Mesenchymal stem cell (in vitro differentiated cells and primary cell): ENCODE results near the gene NTRK3.

Source experiments
- DNase-seq: peaks from one replicate; pipeline ENCODE4 v3.0.0-alpha.2; 2013
- H2AFZ ChIP-seq: one replicate; pipeline ENCODE4 v1.6.1; 2013; ENCODE audit warnings: low read depth, mild to moderate bottlenecking, control low read depth, inconsistent platforms, low read length, moderate library complexity
- H2AK5ac ChIP-seq: 2 replicates; pipeline ENCODE4 v1.6.1; 2013; ENCODE audit warnings: low read length, moderate library complexity, mild to moderate bottlenecking, inconsistent platforms; ENCODE audit not compliant: severe bottlenecking
- H2BK120ac ChIP-seq: one replicate; pipeline ENCODE4 v1.6.1; 2013; ENCODE audit warnings: low read depth, mild to moderate bottlenecking, inconsistent platforms, low read length, moderate library complexity
- H2BK12ac ChIP-seq, 2 experiments: one replicate each; pipeline ENCODE4 v1.6.1; 2013; ENCODE audit warnings: inconsistent platforms in 2 of 2, low read length in 2 of 2, mild to moderate bottlenecking in 2 of 2, moderate library complexity in 2 of 2, control low read depth in 1 of 2
- H2BK15ac ChIP-seq: one replicate; pipeline ENCODE4 v1.6.1; 2013; ENCODE audit warnings: mild to moderate bottlenecking, low read depth, inconsistent platforms; ENCODE audit not compliant: poor library complexity, severe bottlenecking
- H2BK5ac ChIP-seq: 2 replicates; pipeline ENCODE4 v1.6.1; 2013; ENCODE audit warnings: low read depth, mild to moderate bottlenecking, low read length, control low read depth, inconsistent platforms; ENCODE audit not compliant: poor library complexity, severe bottlenecking
- H3K14ac ChIP-seq, 2 experiments: one replicate each; pipeline ENCODE4 v1.6.1; 2013; ENCODE audit warnings: inconsistent platforms in 2 of 2, low read length in 2 of 2, control low read depth in 1 of 2, mild to moderate bottlenecking in 1 of 2, moderate library complexity in 1 of 2
- H3K18ac ChIP-seq, 2 experiments: one replicate each; pipeline ENCODE4 v1.6.1; 2013; ENCODE audit warnings: inconsistent platforms in 2 of 2, low read length in 2 of 2, control low read depth in 1 of 2, low read depth in 1 of 2, mild to moderate bottlenecking in 1 of 2
- H3K23ac ChIP-seq, 2 experiments: one replicate each; pipeline ENCODE4 v1.6.1; 2013; ENCODE audit warnings: inconsistent platforms in 2 of 2, low read length in 2 of 2, mild to moderate bottlenecking in 2 of 2, moderate library complexity in 2 of 2, control low read depth in 1 of 2
- H3K27ac ChIP-seq: 2 replicates; pipeline ENCODE4 v1.5.1; 2013; ENCODE audit warnings: mild to moderate bottlenecking, moderate library complexity, low read length, control low read depth, inconsistent platforms; ENCODE audit not compliant: poor library complexity, severe bottlenecking
- H3K27me3 ChIP-seq, 2 experiments: 2 replicates each; pipeline versions ENCODE4 v1.6.1 to v1.7.0; 2013; ENCODE audit warnings: low read length in 2 of 2, mild to moderate bottlenecking in 2 of 2, moderate library complexity in 2 of 2, control low read depth in 1 of 2, inconsistent platforms in 1 of 2; ENCODE audit not compliant: control insufficient read depth in 1 of 2, insufficient read depth in 1 of 2
- H3K36me3 ChIP-seq, 2 experiments: 2 replicates each; pipeline versions ENCODE4 v1.6.1 to v1.7.0; 2013; ENCODE audit warnings: low read length in 2 of 2, control low read depth in 1 of 2, inconsistent platforms in 1 of 2, low read depth in 1 of 2, mild to moderate bottlenecking in 1 of 2; ENCODE audit not compliant: insufficient read depth in 2 of 2, control insufficient read depth in 1 of 2
- H3K4ac ChIP-seq, 2 experiments: one replicate each; pipeline ENCODE4 v1.6.1; 2013; ENCODE audit warnings: inconsistent platforms in 2 of 2, low read length in 2 of 2, mild to moderate bottlenecking in 2 of 2, moderate library complexity in 2 of 2, control low read depth in 1 of 2, low read depth in 1 of 2
- H3K4me1 ChIP-seq: 2 replicates; pipeline ENCODE4 v1.6.1; 2013; ENCODE audit warnings: low read depth, low read length, control low read depth; ENCODE audit not compliant: control insufficient read depth, insufficient read depth
- H3K4me2 ChIP-seq: 2 replicates; pipeline ENCODE4 v1.6.1; 2013; ENCODE audit warnings: low read length, mild to moderate bottlenecking, inconsistent platforms; ENCODE audit not compliant: poor library complexity, severe bottlenecking
- H3K4me3 ChIP-seq, 2 experiments: 2 replicates each; pipeline versions ENCODE4 v1.5.1 to v1.7.0; 2013; ENCODE audit warnings: low read length in 2 of 2, mild to moderate bottlenecking in 2 of 2, control low read depth in 1 of 2, low read depth in 1 of 2; ENCODE audit not compliant: insufficient read depth in 1 of 2
- H3K79me1 ChIP-seq: replicated peaks from 2 replicates; pipeline ENCODE4 v1.6.1; 2013; ENCODE audit warnings: mild to moderate bottlenecking, control low read depth, low read length, inconsistent platforms; ENCODE audit not compliant: poor library complexity, severe bottlenecking
- H3K9ac ChIP-seq: 2 replicates; pipeline ENCODE4 v1.7.0; 2013; ENCODE audit warnings: mild to moderate bottlenecking, low read length, moderate library complexity
- H3K9me3 ChIP-seq: 2 replicates; pipeline ENCODE4 v1.7.0; 2013; ENCODE audit warnings: mild to moderate bottlenecking, low read length; ENCODE audit not compliant: control insufficient read depth
- H4K8ac ChIP-seq: one replicate; pipeline ENCODE4 v1.6.1; 2013; ENCODE audit warnings: inconsistent platforms, mild to moderate bottlenecking, low read length, moderate library complexity
- H4K91ac ChIP-seq: one replicate; pipeline ENCODE4 v1.6.1; 2013; ENCODE audit warnings: mild to moderate bottlenecking, low read length, inconsistent platforms
- WGBS: methylation state at CpG from one replicate; pipeline ENCODE4 v1.1.7; 2013; ENCODE audit warnings: mixed read lengths; 5-methylcytosine and 5-hydroxymethylcytosine counted together

NTRK3 gene

DNA sequence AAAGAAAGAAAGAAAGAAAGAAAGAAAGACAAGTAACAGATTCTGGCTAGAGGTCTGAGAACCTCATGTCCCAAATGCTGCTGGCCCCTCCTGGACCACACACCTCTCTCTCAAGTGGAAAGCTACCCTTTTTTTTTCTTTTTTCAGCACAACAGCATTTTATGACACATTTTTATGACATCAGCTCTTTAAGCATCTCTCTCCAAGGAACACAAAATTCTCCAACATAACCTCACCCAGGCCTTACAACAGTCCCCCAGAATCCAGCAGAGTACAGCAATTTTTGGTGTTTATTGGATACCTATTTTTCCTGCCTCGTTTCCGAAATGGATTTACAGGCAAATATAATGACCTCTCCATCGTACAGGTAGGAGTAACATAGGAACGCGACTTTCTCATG, 11.2 kb upstream of the NTRK3 start:
- 83% methylated on average over 5 of the region's 5 CpGs for WGBS
- H3K9ac ChIP-seq, result no peak overlapping the region
- no peak overlapping the region for H2AK5ac ChIP-seq
- no peak overlapping the region for H3K18ac ChIP-seq
- H4K8ac ChIP-seq, result no peak overlapping the region
- no peaks in the 10 kb centered on the region for H3K4me1 ChIP-seq
- no peak overlapping the region for H2AFZ ChIP-seq
- no peaks in the 10 kb centered on the region for H3K9me3 ChIP-seq
- H3K27me3 ChIP-seq, result peaks cover 0 to 44% of the 10 kb centered on the region in 2 experiments
- H3K79me1 ChIP-seq, result no peaks in the 10 kb centered on the region
- no peak overlapping the region for H3K4ac ChIP-seq
- no peak overlapping the region for H3K4me2 ChIP-seq
- no peak overlapping the region for H2BK5ac ChIP-seq
- no peak overlapping the region for H2BK15ac ChIP-seq
- no peak for DNase-seq
- H2BK120ac ChIP-seq, result no peak overlapping the region
- no peak overlapping the region for H2BK12ac ChIP-seq
- no peak overlapping the region for H3K4me3 ChIP-seq
- H4K91ac ChIP-seq, result no peak overlapping the region
- no peak overlapping the region for H3K27ac ChIP-seq
- no peak overlapping the region for H3K14ac ChIP-seq
- no peak overlapping the region for H3K23ac ChIP-seq
- no peaks in the 10 kb centered on the region for H3K36me3 ChIP-seq

- WGBS, result 75% methylated on average over 10 of the region's 10 CpGs
Observed at GRCh38 chr15:88266170-88266569, 9.6 kb upstream of the NTRK3 start.

GRCh38 chr15:88264622-88265021, 8.1 kb upstream of the NTRK3 start:
- H2BK5ac ChIP-seq, result no peak overlapping the region
- H2BK12ac ChIP-seq, result no peak overlapping the region
- no peak overlapping the region for H3K4me3 ChIP-seq
- H3K14ac ChIP-seq, result no peak overlapping the region
- H3K9ac ChIP-seq, result no peak overlapping the region
- H3K79me1 ChIP-seq, result no peaks in the 10 kb centered on the region
- H3K9me3 ChIP-seq, result no peaks in the 10 kb centered on the region
- no peaks in the 10 kb centered on the region for H3K4me1 ChIP-seq
- DNase-seq, result no peak
- 76% methylated on average over 3 of the region's 4 CpGs for WGBS
- no peaks in the 10 kb centered on the region for H3K36me3 ChIP-seq
- no peak overlapping the region for H2AFZ ChIP-seq
- H2BK15ac ChIP-seq, result no peak overlapping the region
- H4K8ac ChIP-seq, result no peak overlapping the region
- no peak overlapping the region for H3K4me2 ChIP-seq
- no peak overlapping the region for H3K27ac ChIP-seq
- no peak overlapping the region for H2AK5ac ChIP-seq
- H3K23ac ChIP-seq, result no peak overlapping the region
- H3K4ac ChIP-seq, result no peak overlapping the region
- no peak overlapping the region for H4K91ac ChIP-seq
- no peak overlapping the region for H2BK120ac ChIP-seq
- no peak overlapping the region for H3K18ac ChIP-seq
- peaks cover 15 to 37% of the 10 kb centered on the region in 2 experiments for H3K27me3 ChIP-seq

More at GRCh38 chr15:88266170-88266569, 9.6 kb upstream of the NTRK3 start:
- no peak overlapping the region for H3K4ac ChIP-seq
- no peak overlapping the region for H3K27ac ChIP-seq
- H3K4me2 ChIP-seq, result no peak overlapping the region
- H3K23ac ChIP-seq, result no peak overlapping the region
- H3K79me1 ChIP-seq, result no peaks in the 10 kb centered on the region
- no peaks in the 10 kb centered on the region for H3K36me3 ChIP-seq
- no peak overlapping the region for H2BK5ac ChIP-seq
- H4K91ac ChIP-seq, result no peak overlapping the region
- H4K8ac ChIP-seq, result no peak overlapping the region
- H3K4me1 ChIP-seq, result no peaks in the 10 kb centered on the region
- no peak overlapping the region for H2BK120ac ChIP-seq
- no peak overlapping the region for H2AFZ ChIP-seq
- no peak overlapping the region for H3K14ac ChIP-seq
- no peak overlapping the region for H2AK5ac ChIP-seq
- peaks cover 2 to 43% of the 10 kb centered on the region in 2 experiments for H3K27me3 ChIP-seq
- no peak overlapping the region for H3K4me3 ChIP-seq
- DNase-seq, result no peak
- H3K18ac ChIP-seq, result no peak overlapping the region
- H2BK12ac ChIP-seq, result no peak overlapping the region
- H3K9ac ChIP-seq, result no peak overlapping the region
- H2BK15ac ChIP-seq, result no peak overlapping the region
- H3K9me3 ChIP-seq, result no peaks in the 10 kb centered on the region

DNA sequence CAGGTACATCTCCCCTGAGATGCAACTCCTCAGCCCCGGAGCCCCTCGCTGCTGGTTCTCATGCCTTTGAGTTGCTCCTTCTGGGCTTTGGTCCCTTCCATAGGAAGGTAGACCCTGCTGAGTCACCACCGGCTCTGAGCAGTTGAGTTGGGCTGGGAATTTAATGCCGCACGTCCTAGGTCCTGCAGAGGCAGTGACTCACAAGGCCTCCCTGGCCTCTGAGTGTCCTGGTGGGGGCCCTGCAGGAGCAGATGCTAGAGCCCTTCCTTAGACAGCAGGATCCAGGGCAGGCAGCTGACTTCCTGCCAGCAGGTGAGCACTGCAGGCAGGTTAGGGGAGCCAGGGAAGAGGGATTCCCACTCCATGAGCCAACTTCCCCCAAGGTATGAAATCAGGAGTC, 5.5 kb upstream of the NTRK3 start:
- Histone ChIP-seq H3K79me1 (no peaks in the 10 kb centered on the region), H3K9me3 (no peaks in the 10 kb centered on the region), H3K27me3 (peaks cover 41 to 59% of the 10 kb centered on the region in 2 experiments), H2BK15ac (no peak overlapping the region), H3K4me1 (peaks cover 4% of the 10 kb centered on the region), H2AK5ac (no peak overlapping the region), H2BK5ac (no peak overlapping the region), H3K4ac (no peak overlapping the region), H3K23ac (no peak overlapping the region), H4K91ac (no peak overlapping the region), H2BK12ac (no peak overlapping the region), H3K14ac (no peak overlapping the region), H4K8ac (no peak overlapping the region), H2AFZ (no peak overlapping the region), H3K4me2 (no peak overlapping the region), H3K9ac (no peak overlapping the region), H3K36me3 (no peaks in the 10 kb centered on the region), H3K4me3 (no peak overlapping the region), H3K18ac (no peak overlapping the region), H3K27ac (no peak overlapping the region), H2BK120ac (no peak overlapping the region)
- no peak for DNase-seq
- 53% methylated on average over 5 of the region's 5 CpGs for WGBS
